Right renal pelvis (tissue), 4 donors: Measurements from ENCODE around the gene TMEM273. TPM values are rescaled to one million over a fixed set of nuclear protein-coding genes. Genes with fewer than 3 reads are reported as not detected.

Source experiments
- DNase-seq, 4 donors: peaks; one replicate each; pipeline ENCODE4 v3.0.0-alpha.2; 2013; ENCODE audit warnings: low read depth in 4 of 4, low spot score in 3 of 4, missing footprints in 1 of 4
- polyA plus RNA-seq, 4 donors: library from polyadenylated mRNA; unstranded; fragments of 120-200 nt; gene quantifications; one replicate each; pipeline ENCODE4 v1.2.1, GENCODE V29; 2013; ENCODE audit not compliant: insufficient read length in 4 of 4

The TMEM273 gene
- polyA plus RNA-seq, 4 donors: 2.1 to 3.6 (median 2.7) TPM

- DNase-seq: no peak
Measured at GRCh38 chr10:49166484-49167400, 21.4 kb downstream of the TMEM273 start.

GRCh38 chr10:49165821-49166483, 22.2 kb downstream of the TMEM273 start:
- DNase-seq: no peak

GRCh38 chr10:49165259-49165658, 22.9 kb downstream of the TMEM273 start:
- DNase-seq: no peak

- no peak for DNase-seq
Measured at GRCh38 chr10:49164559-49165188, 23.5 kb downstream of the TMEM273 start.

- no peak for DNase-seq
Measured at GRCh38 chr10:49163741-49164140, 24.4 kb downstream of the TMEM273 start.

GRCh38 chr10:49162761-49163310, 25.4 kb downstream of the TMEM273 start:
- DNase-seq: no peak

GRCh38 chr10:49162063-49162462, 26.1 kb downstream of the TMEM273 start:
- DNase-seq: no peak

- no peak for DNase-seq
Measured at GRCh38 chr10:49161411-49161997, 26.7 kb downstream of the TMEM273 start.

GRCh38 chr10:49160814-49161213, 27.4 kb downstream of the TMEM273 start:
- no peak for DNase-seq

- no peak for DNase-seq
Measured at GRCh38 chr10:49160110-49160509, 28.1 kb downstream of the TMEM273 start.

- DNase-seq: no peak
Measured at GRCh38 chr10:49158915-49159314, 29.3 kb downstream of the TMEM273 start.

- DNase-seq: no peak
Measured at GRCh38 chr10:49158404-49158803, 29.8 kb downstream of the TMEM273 start.

GRCh38 chr10:49157229-49157628, 31.0 kb downstream of the TMEM273 start:
- DNase-seq: no peak

- DNase-seq: no peak
Measured at GRCh38 chr10:49154641-49155040, 33.5 kb downstream of the TMEM273 start.

- no peak for DNase-seq
Measured at GRCh38 chr10:49153971-49154370, 34.2 kb downstream of the TMEM273 start.

GRCh38 chr10:49153115-49153514, 35.1 kb downstream of the TMEM273 start:
- no peak for DNase-seq

GRCh38 chr10:49152663-49153062, 35.5 kb downstream of the TMEM273 start:
- DNase-seq: no peak

- DNase-seq: no peak
Measured at GRCh38 chr10:49152037-49152436, 36.2 kb downstream of the TMEM273 start.

- DNase-seq: no peak
Measured at GRCh38 chr10:49151481-49151880, 36.7 kb downstream of the TMEM273 start.

GRCh38 chr10:49151025-49151445, 37.2 kb downstream of the TMEM273 start:
- no peak for DNase-seq

GRCh38 chr10:49150426-49150825, 37.8 kb downstream of the TMEM273 start:
- no peak for DNase-seq
